Measurements from ENCODE around the gene PSMD2. TPM values are rescaled to one million over a fixed set of nuclear protein-coding genes. Genes with fewer than 3 reads are reported as not detected.

PSMD2 gene
- total and polyA plus RNA-seq, 10 of the 15 experiments (the other 5 are each of a cell fraction or from before 2014, with no cell fraction given) = 103 to 515 (median 197) TPM

GRCh38 chr3:184341925-184342324 is 42.9 kb downstream of the PSMD2 start:
- no peaks in the 10 kb centered on the region for H3K36me3 ChIP-seq (ENCODE audit: control insufficient read depth in 2 of 2, insufficient read depth in 2 of 2, low read length in 1 of 2)
- H3K79me2 ChIP-seq (ENCODE audit: control insufficient read depth, insufficient read depth, low read length) = no peaks in the 10 kb centered on the region
- no peak overlapping the region for H3K9ac ChIP-seq (ENCODE audit: control insufficient read depth, insufficient read depth, low read length)
- H3K27ac ChIP-seq (ENCODE audit: control insufficient read depth, insufficient read depth) = no peak overlapping the region
- BruUV-seq (replicated peaks) = no TSS peak
- no peak for FAIRE-seq
- H3K9me3 ChIP-seq (replicated peaks; ENCODE audit: control insufficient read depth, insufficient read depth, low read length) = no peaks in the 10 kb centered on the region
- in situ Hi-C loops (cut with MboI) (no loop called here), intact Hi-C loops (cut with micrococcal nuclease; ENCODE audit: unreplicated experiment) (no loop called here)
- H2AFZ ChIP-seq (ENCODE audit: control insufficient read depth, low read depth, low read length) = no peak overlapping the region
- CTCF ChIA-PET = interaction anchor here (0.9 kb wide), 2 partner anchors 12 to 114 kb away, joined by 3 to 5 read pairs; no protein-coding TSS in a partner anchor
- WGBS (ENCODE audit: insufficient coverage, insufficient replicate concordance, low lambda C conversion rate, missing lambda C conversion rate) = 65% methylated on average over 7 of the region's 7 CpGs
- H4K20me1 ChIP-seq (ENCODE audit: control insufficient read depth, insufficient read depth) = no peaks in the 10 kb centered on the region
- no peak overlapping the region for H3K4me3 ChIP-seq
- H3K4me2 ChIP-seq (ENCODE audit: control insufficient read depth, insufficient read depth) = no peak overlapping the region
- RAD21 ChIA-PET (ENCODE audit: unreplicated experiment) = no interaction called here
- no peak for ATAC-seq
- TF ChIP-seq, protein P1, sequence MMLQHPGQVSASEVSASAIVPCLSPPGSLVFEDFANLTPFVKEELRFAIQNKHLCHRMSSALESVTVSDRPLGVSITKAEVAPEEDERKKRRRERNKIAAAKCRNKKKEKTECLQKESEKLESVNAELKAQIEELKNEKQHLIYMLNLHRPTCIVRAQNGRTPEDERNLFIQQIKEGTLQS (IDR thresholded peaks at IDR 0.05; ENCODE audit: borderline replicate concordance, extremely low read depth, low read depth, low read length) = no peak
- TF ChIP-seq ZNF384 (IDR thresholded peaks at IDR 0.05; ENCODE audit: borderline replicate concordance, low read depth, low read length) (no peak), HDAC2 (IDR thresholded peaks at IDR 0.05) (no peak), SMC3 (IDR thresholded peaks at IDR 0.05; ENCODE audit: borderline replicate concordance, low read length) (no peak), PKNOX1 (IDR thresholded peaks at IDR 0.05) (no peak), EP300 (IDR thresholded peaks at IDR 0.05; ENCODE audit: borderline replicate concordance in 1 of 2, control insufficient read depth in 1 of 2, low read depth in 2 of 2, low read length in 2 of 2) (no peak), SUPT20H (IDR thresholded peaks at IDR 0.05; ENCODE audit: borderline replicate concordance, control insufficient read depth, low read depth, low read length) (no peak), NFIC (IDR thresholded peaks at IDR 0.05; ENCODE audit: low read depth, low read length) (no peak)
- SMC1A ChIA-PET (ENCODE audit: uncharacterized antibody, unreplicated experiment) = no interaction called here
- no peak for DNase-seq (ENCODE audit: low read depth, low spot score)
- POLR2A ChIA-PET = interaction anchor here (1.2 kb wide), 1 partner anchor 13 kb away, joined by 3 read pairs; no protein-coding TSS in a partner anchor
- H3K27me3 ChIP-seq (replicated peaks in 1 of 2; ENCODE audit: control insufficient read depth in 2 of 2, insufficient read depth in 2 of 2, low read length in 1 of 2) = no peaks in the 10 kb centered on the region
- H3K4me1 ChIP-seq (ENCODE audit: control insufficient read depth, insufficient read depth, low read length) = peaks cover 3% of the 10 kb centered on the region; the same call in 1 of the 2 replicates

Data from GM12878 (cell line).